H1 (cell line): ENCODE measurements around the gene PCP4L1. TPM values are rescaled to one million over a fixed set of nuclear protein-coding genes. Genes with fewer than 3 reads are reported as not detected.

Source experiments
- CTCF ChIA-PET: fragments of 300-600 bp; sonication (Branson Sonifier 250); formaldehyde crosslinking; loops from one replicate; lab custom pipeline; 2021; ENCODE audit not compliant: partially characterized antibody; lab: Charles Lee
- POLR2A ChIA-PET: fragments of 300-600 bp; sonication (Branson Sonifier 250); formaldehyde crosslinking; loops from one replicate; lab custom pipeline; 2021; ENCODE audit warnings: inconsistent platforms; ENCODE audit not compliant: partially characterized antibody; lab: Charles Lee
- DNase-seq, 2 experiments: peaks; one replicate each; pipeline versions ENCODE4 v3.0.0 to v3.0.0-alpha.2; 2010 to 2022; ENCODE audit warnings: low spot score in 2 of 2, low read depth in 1 of 2, mixed read lengths in 1 of 2
- FAIRE-seq: peaks from 2 replicates; lab custom pipeline; 2011; peaks lifted over from hg19 to GRCh38; lab: Jason Lieb, UNC
- H2AFZ ChIP-seq: 2 replicates; pipeline ENCODE4 v1.8.1; 2012; ENCODE audit warnings: low read length, inconsistent platforms
- H2AK5ac ChIP-seq: 2 replicates; pipeline ENCODE4 v1.6.1; 2013; ENCODE audit warnings: low read depth, low read length
- H2BK120ac ChIP-seq: replicated peaks from 2 replicates; pipeline ENCODE3; 2013; ENCODE audit warnings: low read depth, low read length, inconsistent platforms
- H2BK12ac ChIP-seq: 2 replicates; pipeline ENCODE4 v1.6.1; 2013; ENCODE audit warnings: low read depth, low read length
- H2BK15ac ChIP-seq: 2 replicates; pipeline ENCODE4 v1.6.1; 2013; ENCODE audit warnings: low read length
- H2BK20ac ChIP-seq: 2 replicates; pipeline ENCODE4 v1.6.1; 2013; ENCODE audit warnings: low read length
- H2BK5ac ChIP-seq: 2 replicates; pipeline ENCODE4 v1.6.1; 2013; ENCODE audit warnings: low read depth, low read length
- H3K14ac ChIP-seq: 2 replicates; pipeline ENCODE4 v1.6.1; 2013; ENCODE audit warnings: inconsistent platforms; ENCODE audit not compliant: insufficient read length
- H3K18ac ChIP-seq: 2 replicates; pipeline ENCODE4 v1.6.1; 2013; ENCODE audit warnings: low read length; ENCODE audit errors: extremely low read depth
- H3K23ac ChIP-seq: 2 replicates; pipeline ENCODE4 v1.6.1; 2013; ENCODE audit warnings: inconsistent platforms; ENCODE audit not compliant: insufficient read length
- H3K23me2 ChIP-seq: 2 replicates; pipeline ENCODE4 v1.6.1; 2013; ENCODE audit warnings: low read depth, low read length
- H3K27ac ChIP-seq: 2 replicates; pipeline ENCODE4 v1.6.1; 2011; ENCODE audit warnings: low read depth, low read length, inconsistent platforms
- H3K27me3 ChIP-seq, 4 experiments: replicated peaks in 1 of 4; 1 replicate in 1 of 4; 2 replicates in 3 of 4; pipeline versions ENCODE4 v1.6.1 to v1.8.1; 2011 to 2013; ENCODE audit warnings: low read length in 3 of 4, mild to moderate bottlenecking in 3 of 4, inconsistent platforms in 2 of 4, mixed read lengths in 2 of 4, moderate library complexity in 1 of 4; ENCODE audit not compliant: control insufficient read depth in 3 of 4, insufficient read depth in 3 of 4; ENCODE audit errors: extremely low read depth in 1 of 4
- H3K36me3 ChIP-seq, 4 experiments: 2 replicates each; pipeline versions ENCODE4 v1.6.1 to v1.8.1; 2011 to 2013; ENCODE audit warnings: mild to moderate bottlenecking in 4 of 4, low read length in 3 of 4, moderate library complexity in 2 of 4, control low read depth in 1 of 4, inconsistent platforms in 1 of 4; ENCODE audit not compliant: insufficient read depth in 4 of 4, control insufficient read depth in 2 of 4
- H3K4ac ChIP-seq: replicated peaks from 2 replicates; pipeline ENCODE3; 2013; ENCODE audit warnings: low read length, low read depth, mixed read lengths, inconsistent platforms; ENCODE audit not compliant: insufficient read length
- H3K4me1 ChIP-seq, 4 experiments: replicated peaks in 1 of 4; 1 replicate in 1 of 4; 2 replicates in 3 of 4; pipeline versions ENCODE4 v1.6.1 to v1.8.1; 2011 to 2013; ENCODE audit warnings: low read length in 3 of 4, inconsistent platforms in 2 of 4, mixed read lengths in 1 of 4; ENCODE audit not compliant: insufficient read depth in 4 of 4, control insufficient read depth in 3 of 4
- H3K4me2 ChIP-seq, 2 experiments: 2 replicates each; pipeline versions ENCODE4 v1.6.1 to v1.8.1; 2011 to 2013; ENCODE audit warnings: low read depth in 2 of 2, low read length in 2 of 2, control low read depth in 1 of 2, inconsistent platforms in 1 of 2, mild to moderate bottlenecking in 1 of 2; ENCODE audit not compliant: insufficient read depth in 1 of 2
- H3K4me3 ChIP-seq, 4 experiments: fragments of 200-600, 300-600 bp in 1 of 4; sonication (generic), shearing (Covaris generic), sonication (Bioruptor Twin) in 1 of 4; 2 replicates each; pipeline versions ENCODE4 v1.5.1 to v1.8.1; 2011 to 2016; ENCODE audit warnings: low read length in 4 of 4, low read depth in 3 of 4, control low read depth in 2 of 4, inconsistent platforms in 2 of 4, mild to moderate bottlenecking in 2 of 4, mixed read lengths in 1 of 4, moderate library complexity in 1 of 4; ENCODE audit not compliant: insufficient read depth in 2 of 4; ENCODE audit errors: extremely low read depth in 1 of 4
- H3K56ac ChIP-seq: replicated peaks from 2 replicates; pipeline ENCODE3; 2013; ENCODE audit warnings: low read depth, mild to moderate bottlenecking, mixed read lengths, low read length, inconsistent platforms; ENCODE audit not compliant: insufficient read length
- H3K79me1 ChIP-seq: 2 replicates; pipeline ENCODE4 v1.6.1; 2013; ENCODE audit warnings: low read depth, low read length, control low read depth
- H3K79me2 ChIP-seq, 2 experiments: 2 replicates each; pipeline versions ENCODE4 v1.6.1 to v1.8.1; 2012 to 2013; ENCODE audit warnings: low read length in 2 of 2, mild to moderate bottlenecking in 2 of 2, inconsistent platforms in 1 of 2; ENCODE audit not compliant: insufficient read depth in 2 of 2, control insufficient read depth in 1 of 2
- H3K9ac ChIP-seq, 4 experiments: replicated peaks in 1 of 4; 1 replicate in 1 of 4; 2 replicates in 3 of 4; pipeline versions ENCODE4 v1.6.1 to v1.8.1; 2011 to 2013; ENCODE audit warnings: low read depth in 3 of 4, low read length in 3 of 4, control low read depth in 2 of 4, mild to moderate bottlenecking in 2 of 4, moderate library complexity in 2 of 4, inconsistent platforms in 1 of 4; ENCODE audit errors: extremely low read depth in 1 of 4
- H3K9me3 ChIP-seq, 2 experiments: 2 replicates each; pipeline versions ENCODE4 v1.6.1 to v1.8.1; 2012 to 2013; ENCODE audit warnings: mild to moderate bottlenecking in 2 of 2, moderate library complexity in 2 of 2, control low read depth in 1 of 2, inconsistent platforms in 1 of 2, low read depth in 1 of 2, low read length in 1 of 2, mixed read lengths in 1 of 2; ENCODE audit not compliant: insufficient read depth in 2 of 2
- H4K20me1 ChIP-seq, 2 experiments: replicated peaks in 1 of 2; 2 replicates each; pipeline versions ENCODE3 to v1.8.1; 2011 to 2013; ENCODE audit warnings: inconsistent platforms in 2 of 2, low read length in 2 of 2, mild to moderate bottlenecking in 1 of 2; ENCODE audit not compliant: insufficient read depth in 2 of 2, control insufficient read depth in 1 of 2
- H4K5ac ChIP-seq: 2 replicates; pipeline ENCODE4 v1.6.1; 2013; ENCODE audit warnings: low read length, low read depth, mixed read lengths, inconsistent platforms; ENCODE audit not compliant: insufficient read length
- H4K8ac ChIP-seq: 2 replicates; pipeline ENCODE4 v1.8.0; 2013; ENCODE audit warnings: mild to moderate bottlenecking, moderate library complexity, low read length, inconsistent platforms; ENCODE audit not compliant: insufficient read depth; ENCODE audit errors: extremely low read depth
- H4K91ac ChIP-seq: replicated peaks from 2 replicates; pipeline ENCODE3; 2013; ENCODE audit warnings: low read length, mixed read lengths, inconsistent platforms; ENCODE audit not compliant: insufficient read length
- ASH2L ChIP-seq: fragments of 200-600, 300-600 bp; sonication (generic); IDR thresholded peaks from one replicate; pipeline ENCODE4 v1.7.1; 2017; ENCODE audit warnings: low read length
- MAX ChIP-seq: IDR thresholded peaks from 2 replicates; pipeline ENCODE4 v1.6.1; 2012; ENCODE audit warnings: inconsistent platforms
- RNF2 ChIP-seq: fragments of 200-900, 300-1000 bp; sonication (generic); IDR thresholded peaks from 2 replicates; pipeline ENCODE4 v1.7.1; 2016; ENCODE audit warnings: borderline replicate concordance, low read depth, mild to moderate bottlenecking, antibody characterized with exemption, low read length; ENCODE audit not compliant: poor library complexity, severe bottlenecking; ENCODE audit errors: missing control alignments
- SIN3A ChIP-seq, 2 experiments: IDR thresholded peaks in 1 of 2; conservative IDR thresholded peaks in 1 of 2; 2 replicates each; pipeline ENCODE4 v1.6.1; 2011 to 2012; ENCODE audit warnings: low read length in 2 of 2, improper control_type of control experiment in 1 of 2, low read depth in 1 of 2, mild to moderate bottlenecking in 1 of 2
- SIRT6 ChIP-seq: IDR thresholded peaks from one replicate; pipeline ENCODE4 v1.7.1; 2012; ENCODE audit warnings: low read length, inconsistent platforms
- SRF ChIP-seq: IDR thresholded peaks from 2 replicates; pipeline ENCODE4 v1.6.1; 2011; ENCODE audit warnings: mild to moderate bottlenecking, low read depth, low read length, moderate library complexity
- TAF7 ChIP-seq: optimal IDR thresholded peaks from 2 replicates; pipeline ENCODE3; 2011; ENCODE audit warnings: low read depth, mild to moderate bottlenecking, inconsistent platforms, low read length, moderate library complexity, borderline replicate concordance
- TCF12 ChIP-seq: IDR thresholded peaks from 2 replicates; pipeline ENCODE4 v1.6.1; 2011; ENCODE audit warnings: low read depth, mild to moderate bottlenecking, low read length
- WGBS, 2 experiments: shearing (Covaris generic) in 1 of 2; methylation state at CpG; one replicate each; pipeline versions ENCODE4 v1.1.6 to v1.1.7; 2013 to 2015; ENCODE audit warnings: low lambda C conversion rate in 2 of 2, mixed read lengths in 2 of 2, inconsistent platforms in 1 of 2, low coverage in 1 of 2, missing lambda C conversion rate in 1 of 2; ENCODE audit not compliant: insufficient replicate concordance in 2 of 2, insufficient coverage in 1 of 2, insufficient read length in 1 of 2; ENCODE audit errors: extremely low coverage in 1 of 2, missing lambda C conversion rate in 1 of 2; 5-methylcytosine and 5-hydroxymethylcytosine counted together
- polyA plus RNA-seq, 7 experiments: library from polyadenylated mRNA; depleted of rRNA in 3 of 7; stranded (reverse) in 5 of 7; unstranded in 2 of 7; fragments of >200 nt in 5 of 7; fragments of 200-250 nt in 2 of 7; gene quantifications; 1 replicate in 5 of 7; 2 replicates in 1 of 7; 4 replicates in 1 of 7; pipeline versions ENCODE4 v1.2.1 to v1.2.3, GENCODE V29; 2011 to 2013; ENCODE audit warnings: missing spikeins in 2 of 7, mixed read lengths in 2 of 7
- total RNA-seq: library from RNA; stranded (reverse); fragmentation: NEBNext Ultra II Directional; extraction: Animal tissue kit (Norgen Biotek cat#: 25700); gene quantifications from 2 replicates; pipeline ENCODE4 v1.2.1, GENCODE V29; 2021
- TF ChIP-seq, protein P1 (sequence below): IDR thresholded peaks from 2 replicates; pipeline ENCODE4 v1.6.1; 2011; ENCODE audit warnings: low read depth, mild to moderate bottlenecking, low read length; ENCODE audit not compliant: insufficient read depth

PCP4L1 gene
- total and polyA plus RNA-seq, 2 of the 8 experiments (the other 6 are each of a cell fraction or from before 2014, with no cell fraction given) = 0.41 to 1.0 TPM

DNA sequence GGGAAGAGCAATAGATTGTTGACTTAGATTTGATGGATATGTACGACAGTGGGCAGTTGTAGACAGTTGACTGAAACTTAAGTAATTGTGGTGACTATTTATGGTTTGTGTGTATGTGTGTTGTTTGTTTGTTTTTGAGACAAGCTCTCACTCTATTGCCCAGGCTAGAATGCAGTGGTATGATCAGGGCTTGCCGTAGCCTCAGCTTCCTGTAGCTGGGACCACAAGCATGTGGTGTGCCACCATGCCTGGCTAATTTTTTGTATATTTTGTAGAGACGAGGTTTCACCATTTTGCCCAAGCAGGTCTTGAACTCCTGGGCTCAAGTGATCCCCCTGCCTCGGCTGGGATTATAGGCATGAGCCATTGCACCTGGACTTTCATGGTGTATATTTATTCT lies 65.5 kb downstream of the PCP4L1 start:
- Histone ChIP-seq H4K20me1 (peaks cover 0 to 4% of the 10 kb centered on the region in 2 experiments), H2BK5ac (no peak overlapping the region), H3K56ac (no peak overlapping the region), H4K8ac (no peak overlapping the region), H3K27me3 (no peaks in the 10 kb centered on the region), H3K9me3 (no peaks in the 10 kb centered on the region), H3K4me1 (no peaks in the 10 kb centered on the region), H2BK15ac (no peak overlapping the region), H3K79me2 (peaks cover 0 to 19% of the 10 kb centered on the region in 2 experiments; a peak in 2 of 4 replicates), H3K23me2 (no peaks in the 10 kb centered on the region), H3K27ac (no peak overlapping the region), H3K9ac (no peak overlapping the region), H3K79me1 (peaks cover 4% of the 10 kb centered on the region; the same call in 1 of the 2 replicates), H2AK5ac (no peak overlapping the region), H3K4me3 (no peak overlapping the region), H3K23ac (no peak overlapping the region), H4K91ac (no peak overlapping the region), H3K4ac (no peak overlapping the region), H2BK20ac (no peak overlapping the region), H3K18ac (no peak overlapping the region), H3K4me2 (no peak overlapping the region), H3K36me3 (peaks cover 6 to 34% (median 14%) of the 10 kb centered on the region in 4 experiments; a peak in 6 of 8 replicates), H2BK12ac (no peak overlapping the region), H4K5ac (no peak overlapping the region), H2BK120ac (no peak overlapping the region), H3K14ac (no peak overlapping the region), H2AFZ (no peak overlapping the region)
- ChIA-PET CTCF (interaction anchor here (1.1 kb wide), 1 partner anchor 58 kb away, joined by 5 read pairs; no protein-coding TSS in a partner anchor), POLR2A (interaction anchor here (0.7 to 1.7 kb wide), 2 partner anchors 9 to 24 kb away, joined by 3 to 4 read pairs; no protein-coding TSS in a partner anchor)
- WGBS, 2 experiments = 92% methylated on average over 4 of the region's 4 CpGs; no CpG with 5 or more reads in 1 of the 2 experiments
- DNase-seq (no peak), FAIRE-seq (no peak)
- TF ChIP-seq ASH2L (no peak), SRF (no peak), SIRT6 (no peak), TCF12 (no peak), MAX (no peak), RNF2 (no peak), SIN3A (conservative IDR thresholded peaks at IDR 0.05 in 1 of 2, IDR thresholded peaks at IDR 0.05 in 1 of 2; ENCODE audit: low read depth in 1 of 2, low read length in 2 of 2) (no peak), TAF7 (no peak)
- TF ChIP-seq, protein P1, sequence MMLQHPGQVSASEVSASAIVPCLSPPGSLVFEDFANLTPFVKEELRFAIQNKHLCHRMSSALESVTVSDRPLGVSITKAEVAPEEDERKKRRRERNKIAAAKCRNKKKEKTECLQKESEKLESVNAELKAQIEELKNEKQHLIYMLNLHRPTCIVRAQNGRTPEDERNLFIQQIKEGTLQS = no peak
